GM18867 (cell line): Measurements from ENCODE around the gene TSACC.

Experiments
- ATAC-seq: cut with Tn5 transposase; IDR thresholded peaks from one replicate; pipeline ENCODE4 v1.9.1; 2021; ENCODE audit warnings: mild to moderate bottlenecking, moderate library complexity; ENCODE audit not compliant: unreplicated experiment

Gene TSACC

GRCh38 chr1:156391701-156392100 is 53.4 kb downstream of the TSACC start:
- no peak for ATAC-seq

DNA sequence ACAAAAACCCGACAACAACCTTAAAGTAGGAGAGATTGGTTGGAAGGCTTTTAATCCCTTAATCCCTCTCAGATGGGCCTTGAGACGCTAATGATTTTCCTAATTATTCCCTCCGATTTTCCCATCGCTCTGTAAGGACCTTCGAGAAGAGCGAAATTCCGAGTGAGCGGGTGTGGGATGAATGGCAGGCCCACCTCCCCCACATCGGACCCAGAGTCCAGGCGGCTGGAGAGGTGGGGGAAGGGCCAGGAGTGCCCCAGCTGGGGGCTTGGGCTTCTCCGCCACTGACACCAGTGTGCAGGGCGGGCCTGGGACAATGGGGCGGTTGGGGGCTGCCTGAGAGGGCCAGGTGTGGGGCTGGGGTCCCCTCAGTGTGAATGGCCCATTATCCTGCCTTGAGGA is 54.1 kb downstream of the TSACC start:
- no peak for ATAC-seq

- no peak for ATAC-seq
Observed at GRCh38 chr1:156393095-156393494, 54.8 kb downstream of the TSACC start.

DNA sequence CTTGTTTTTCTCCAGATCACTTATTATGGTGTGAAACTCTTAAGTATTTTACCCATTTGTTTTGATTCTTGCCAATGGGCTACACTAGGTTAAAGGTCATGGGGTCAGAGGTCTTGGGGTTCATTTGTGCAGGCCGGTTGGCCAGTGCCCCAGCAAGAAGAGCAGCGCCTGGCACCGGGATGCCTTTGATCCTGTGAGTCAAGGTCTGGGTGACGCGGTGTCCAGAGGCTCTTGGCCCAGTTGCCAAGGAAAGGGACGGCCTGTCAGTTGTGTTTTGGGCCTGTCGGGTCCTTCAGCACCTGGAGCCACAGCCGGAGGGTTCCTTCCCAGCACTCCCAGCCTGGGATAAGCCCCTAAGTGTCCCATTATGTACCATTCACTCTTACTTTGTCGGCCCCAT is 55.8 kb downstream of the TSACC start:
- no peak for ATAC-seq

DNA sequence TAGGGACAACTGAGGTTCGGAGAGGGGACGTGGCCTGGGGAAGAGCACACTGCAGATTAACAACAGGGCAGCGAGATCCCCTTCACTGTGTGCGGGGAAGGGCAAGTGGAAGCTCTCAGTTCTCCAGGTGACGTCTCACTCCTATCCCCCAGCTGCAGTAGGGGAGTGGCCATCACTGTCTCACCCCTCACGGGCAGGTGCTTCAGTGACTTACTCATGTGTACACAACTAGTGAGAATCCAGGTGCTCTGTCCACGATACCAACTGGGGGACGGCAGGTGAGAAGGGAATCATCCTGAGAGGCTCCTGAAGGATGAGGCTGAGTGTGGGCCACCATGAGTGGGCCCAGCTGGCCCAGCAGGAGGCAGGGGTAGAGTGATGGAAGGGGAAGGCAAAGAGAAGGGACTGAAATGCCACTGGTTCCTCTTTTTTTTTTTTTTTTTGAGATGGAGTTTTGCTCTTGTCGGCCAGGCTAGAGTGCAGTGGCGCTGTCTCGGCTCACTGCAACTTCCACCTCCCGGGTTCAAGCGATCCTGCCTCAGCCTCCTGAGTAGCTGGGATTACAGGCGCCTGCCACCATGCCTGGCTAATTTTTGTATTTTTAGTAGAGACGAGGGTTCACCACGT is 56.6 kb downstream of the TSACC start:
- ATAC-seq: no peak
